Mammary epithelial cell (primary cell): ENCODE results near the gene SPAG6.

ENCODE experiments used
- CTCF ChIP-seq, 2 donors: IDR thresholded peaks in 1 of 2; conservative IDR thresholded peaks in 1 of 2; 2 replicates each; pipeline ENCODE4 v1.5.1; 2011 to 2012; ENCODE audit warnings: inconsistent platforms in 2 of 2, low read length in 2 of 2, mild to moderate bottlenecking in 2 of 2, control low read depth in 1 of 2, low read depth in 1 of 2; ENCODE audit not compliant: insufficient read depth in 1 of 2; ENCODE audit errors: extremely low read depth in 1 of 2
- EZH2 ChIP-seq: IDR thresholded peaks from 2 replicates; pipeline ENCODE4 v1.6.1; 2012; ENCODE audit warnings: low read length, inconsistent platforms, borderline replicate concordance

GRCh38 chr10:22454634-22455033 is 109.3 kb downstream of the SPAG6 start:
- TF ChIP-seq CTCF (conservative IDR thresholded peaks at IDR 0.05 in 1 of 2, IDR thresholded peaks at IDR 0.05 in 1 of 2; ENCODE audit: extremely low read depth in 1 of 2, insufficient read depth in 1 of 2, low read depth in 1 of 2, low read length in 2 of 2) (no peak), EZH2 (no peak)
